Measurements from ENCODE around the gene CTSA. TPM values are rescaled to one million over a fixed set of nuclear protein-coding genes. Genes with fewer than 3 reads are reported as not detected.

The CTSA gene
- total and polyA plus RNA-seq, 5 donors: 102 to 134 (median 114) TPM

DNA sequence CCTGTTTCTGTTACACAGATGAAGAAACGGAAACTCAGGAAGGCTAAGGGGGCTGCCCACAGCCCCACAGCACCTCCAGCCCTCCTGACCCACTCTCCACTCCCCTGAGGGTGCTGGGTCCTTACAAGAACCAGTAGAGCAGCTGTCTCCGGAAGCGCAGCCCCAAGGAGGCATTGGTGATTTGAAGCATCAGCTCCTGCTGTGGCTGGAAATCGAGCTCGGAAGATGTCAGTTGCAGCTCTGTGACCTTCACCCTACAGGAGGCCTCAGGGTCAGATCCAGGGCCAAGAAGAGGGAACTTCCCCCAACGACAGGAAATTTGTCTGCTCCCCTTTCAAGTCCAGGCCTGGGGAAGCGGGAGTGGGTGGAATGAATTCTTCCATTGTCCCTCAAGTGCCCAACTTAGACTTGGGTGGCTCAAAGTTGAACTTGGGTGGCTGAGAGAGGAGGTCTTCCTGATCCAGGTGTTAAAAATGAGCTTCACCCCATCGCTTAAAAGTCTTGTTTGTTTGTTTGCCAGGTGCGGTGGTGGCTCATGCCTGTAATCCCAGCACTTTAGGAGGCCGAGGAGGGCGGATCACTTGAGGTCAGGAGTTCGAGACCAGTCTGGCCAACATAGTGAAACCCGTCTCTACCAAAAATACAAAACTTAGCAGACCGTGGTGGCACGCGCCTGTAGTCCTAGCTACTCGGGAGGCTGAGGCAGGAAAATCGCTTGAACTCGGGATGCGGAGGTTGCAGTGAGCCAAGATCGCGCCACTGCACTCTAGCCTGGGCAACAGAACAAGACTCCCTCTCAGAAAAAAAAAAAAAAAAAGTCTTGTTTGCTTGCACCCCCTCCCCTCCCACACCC lies 18.9 kb downstream of the CTSA start:
- WGBS: 75% methylated on average over 22 of the region's 22 CpGs
- Histone ChIP-seq H3K4me1 (ENCODE audit: control insufficient read depth, insufficient read depth, low read length) (peaks cover 4% of the 10 kb centered on the region), H3K4me3 (ENCODE audit: low read length) (no peak overlapping the region), H3K27ac (ENCODE audit: low read length) (no peak overlapping the region), H3K9me3 (ENCODE audit: control insufficient read depth, low read length) (no peaks in the 10 kb centered on the region), H3K27me3 (ENCODE audit: control insufficient read depth, insufficient read depth) (no peaks in the 10 kb centered on the region)
- DNase-seq: peak in 2 of 3 donors; percentile 24 to 62
- intact Hi-C loops (cut with DNase I): no loop called here
- ATAC-seq: no peak

DNA sequence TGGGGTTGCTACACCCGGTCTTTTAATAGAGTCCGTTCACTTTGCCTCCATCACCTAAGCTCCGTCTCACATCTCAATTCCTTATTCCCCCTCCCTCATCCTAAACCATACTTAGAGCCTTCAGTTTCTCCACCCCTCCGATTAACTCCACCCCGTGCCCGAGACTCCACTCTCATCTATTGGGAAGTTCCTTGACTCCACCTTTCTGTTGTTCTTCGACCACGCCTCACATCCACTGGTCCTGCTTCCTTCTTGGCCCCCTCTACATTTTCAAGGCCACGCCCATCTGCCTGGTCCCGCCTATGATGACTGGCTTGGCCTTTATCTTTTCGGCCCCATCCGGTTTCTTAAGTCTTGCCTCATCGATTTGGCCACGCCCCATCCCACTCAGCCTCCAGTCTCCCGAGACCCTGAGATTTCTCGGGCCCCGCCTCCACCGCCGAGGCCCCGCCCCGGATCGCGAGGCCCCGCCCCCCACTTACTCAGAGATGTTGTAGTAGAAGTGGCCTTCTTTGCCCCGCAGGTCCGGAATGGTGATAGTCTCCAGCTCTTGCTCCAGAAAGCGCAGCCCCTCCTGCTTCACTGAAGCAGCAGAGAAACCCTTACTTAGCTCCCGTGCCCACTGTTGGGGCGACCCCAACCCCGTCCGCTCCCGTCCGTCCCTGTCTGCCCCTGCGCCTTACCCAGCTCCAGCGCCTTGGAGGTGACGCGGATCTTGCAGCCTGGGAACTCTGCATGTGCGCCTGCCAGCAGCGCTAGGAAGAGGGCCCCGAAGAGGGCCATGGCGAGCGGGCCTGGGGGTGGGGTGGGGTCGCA lies 19.7 kb downstream of the CTSA start:
- intact Hi-C loops (cut with DNase I): no loop called here
- Histone ChIP-seq H3K27me3 (ENCODE audit: control insufficient read depth, insufficient read depth) (no peaks in the 10 kb centered on the region), H3K27ac (ENCODE audit: low read length) (peak overlapping the region; percentile 39), H3K9me3 (ENCODE audit: control insufficient read depth, low read length) (no peaks in the 10 kb centered on the region), H3K4me1 (ENCODE audit: control insufficient read depth, insufficient read depth, low read length) (peaks cover 4% of the 10 kb centered on the region), H3K4me3 (ENCODE audit: low read length) (peak overlapping the region; percentile 15)
- DNase-seq: peak; percentile 98 to 99 (median 98)
- ATAC-seq: peak; percentile 91 to 92
- 3% methylated on average over 43 of the region's 43 CpGs for WGBS

DNA sequence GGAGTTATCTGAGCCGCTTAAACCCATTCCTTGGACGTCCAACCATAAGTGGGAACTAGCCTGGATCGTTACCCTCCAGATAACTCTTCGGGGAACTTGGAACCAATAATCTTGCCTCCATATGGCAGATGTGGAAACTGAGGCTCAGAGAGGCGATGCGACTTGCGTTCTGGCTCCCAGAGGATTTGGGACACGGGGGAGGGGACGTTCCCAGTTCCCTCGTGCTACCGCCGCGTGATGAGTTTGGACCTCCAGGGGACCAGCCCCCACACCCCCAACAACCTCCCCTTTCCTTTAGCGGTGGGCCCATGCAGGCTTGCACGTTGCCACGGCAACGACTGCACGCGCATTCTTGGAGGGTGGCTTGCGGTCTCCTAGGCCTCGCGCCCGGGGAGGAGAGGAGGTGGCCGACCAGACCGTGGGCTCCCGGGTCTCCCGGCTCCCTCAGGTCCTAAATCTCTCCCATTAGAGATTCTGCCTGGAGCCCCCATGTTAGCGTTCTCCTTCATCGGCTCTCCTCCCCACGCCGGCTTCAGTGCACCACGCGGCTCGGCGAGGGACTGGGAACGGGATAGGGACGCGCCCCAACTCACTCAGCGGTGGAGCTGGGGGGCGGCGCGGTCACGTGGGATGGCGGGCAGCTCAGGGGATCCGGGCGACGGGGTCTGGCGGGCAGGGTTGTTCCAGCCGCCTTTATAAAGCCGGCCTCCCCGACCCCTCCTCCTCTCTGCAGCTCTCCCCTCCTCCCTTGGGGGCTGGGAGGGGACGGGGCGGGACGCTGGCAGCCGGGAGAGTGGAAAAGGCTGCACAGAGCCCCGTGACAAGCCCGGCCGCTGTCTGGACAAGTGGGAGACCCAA lies 20.6 kb downstream of the CTSA start, which contains the start of gene PLTP:
Gene PLTP, minus strand, starts transcription at position 670 of the 858 bp plus-strand sequence. CDS start 703 bp downstream, outside the sequence.
- H3K4me1 ChIP-seq (ENCODE audit: control insufficient read depth, insufficient read depth, low read length): peaks cover 4% of the 10 kb centered on the region
- H3K27ac ChIP-seq (ENCODE audit: low read length): peak within 1 kb of the TSS; percentile 39
- under 1% methylated on average over 58 of the region's 58 CpGs for WGBS
- DNase-seq (peak; percentile 86 to 94 (median 93)), ATAC-seq (peak; percentile 74 to 77)
- H3K9me3 ChIP-seq (ENCODE audit: control insufficient read depth, low read length): no peaks in the 10 kb centered on the region
- H3K27me3 ChIP-seq (ENCODE audit: control insufficient read depth, insufficient read depth): no peaks in the 10 kb centered on the region
- intact Hi-C loops (cut with DNase I): no loop called here
- peak within 1 kb of the TSS; percentile 15 for H3K4me3 ChIP-seq (ENCODE audit: low read length)

- 16% methylated on average over 4 of the region's 4 CpGs for WGBS
- intact Hi-C loops (cut with DNase I): no loop called here
- H3K9me3 ChIP-seq (ENCODE audit: control insufficient read depth, low read length): no peaks in the 10 kb centered on the region
- no peaks in the 10 kb centered on the region for H3K27me3 ChIP-seq (ENCODE audit: control insufficient read depth, insufficient read depth)
- DNase-seq (no peak), ATAC-seq (no peak)
- peak overlapping the region; percentile 25 for H3K27ac ChIP-seq (ENCODE audit: low read length)
- H3K4me3 ChIP-seq (ENCODE audit: low read length): peak overlapping the region; percentile 15
- peaks cover 4% of the 10 kb centered on the region for H3K4me1 ChIP-seq (ENCODE audit: control insufficient read depth, insufficient read depth, low read length)
Measured at GRCh38 chr20:45912344-45912682, 21.2 kb downstream of the CTSA start.

DNA sequence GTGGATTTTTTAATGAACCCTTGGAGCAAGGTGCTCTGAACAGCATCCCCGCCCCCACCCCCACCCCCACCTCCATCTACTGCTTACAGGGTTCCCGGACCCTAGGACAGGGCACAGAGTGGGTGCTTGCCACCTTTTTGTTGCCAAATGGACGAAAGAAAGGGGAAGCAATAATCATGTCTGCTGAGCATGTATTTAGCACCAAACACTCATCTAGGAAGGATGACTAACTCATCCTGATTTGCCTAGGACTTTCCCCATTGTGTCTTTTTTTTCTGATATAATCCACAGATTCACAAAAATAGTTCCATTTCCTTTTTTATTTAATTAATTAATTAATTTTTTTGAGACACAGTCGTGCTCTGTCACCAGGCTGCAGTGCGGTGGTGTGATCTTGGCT lies 22.0 kb downstream of the CTSA start:
- intact Hi-C loops (cut with DNase I): no loop called here
- no peaks in the 10 kb centered on the region for H3K9me3 ChIP-seq (ENCODE audit: control insufficient read depth, low read length)
- H3K4me3 ChIP-seq (ENCODE audit: low read length): no peak overlapping the region
- DNase-seq: no peak
- no peak overlapping the region for H3K27ac ChIP-seq (ENCODE audit: low read length)
- no peaks in the 10 kb centered on the region for H3K27me3 ChIP-seq (ENCODE audit: control insufficient read depth, insufficient read depth)
- no peak for ATAC-seq
- WGBS: 46% methylated on average over 5 of the region's 5 CpGs
- peaks cover 4% of the 10 kb centered on the region for H3K4me1 ChIP-seq (ENCODE audit: control insufficient read depth, insufficient read depth, low read length)

DNA sequence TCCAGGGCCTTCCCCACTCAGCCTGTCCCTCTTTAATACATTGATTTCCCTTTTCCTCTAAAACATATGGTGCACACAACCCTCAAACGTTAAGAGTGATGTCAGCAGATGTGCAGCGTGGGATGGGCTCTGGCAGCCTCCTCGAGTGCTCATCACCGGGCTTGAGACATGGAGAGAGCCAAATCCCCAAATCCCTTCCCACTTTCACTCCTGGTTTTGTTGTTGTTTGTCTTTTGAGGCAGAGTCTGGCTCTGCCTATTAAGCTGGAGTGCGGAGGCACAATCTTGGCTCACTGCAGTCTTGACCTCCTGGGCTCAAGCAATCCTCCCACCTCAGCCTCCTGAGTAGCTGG lies 26.6 kb downstream of the CTSA start:
- peak in 1 of 3 donors; percentile 69 for DNase-seq
- Histone ChIP-seq H3K27me3 (ENCODE audit: control insufficient read depth, insufficient read depth) (no peaks in the 10 kb centered on the region), H3K4me1 (ENCODE audit: control insufficient read depth, insufficient read depth, low read length) (no peaks in the 10 kb centered on the region), H3K27ac (ENCODE audit: low read length) (no peak overlapping the region), H3K4me3 (ENCODE audit: low read length) (no peak overlapping the region), H3K9me3 (ENCODE audit: control insufficient read depth, low read length) (no peaks in the 10 kb centered on the region)
- 47% methylated on average over 5 of the region's 5 CpGs for WGBS
- no peak for ATAC-seq
- intact Hi-C loops (cut with DNase I): no loop called here

GRCh38 chr20:45918182-45918737 lies 27.1 kb downstream of the CTSA start:
- 42% methylated on average over 5 of the region's 5 CpGs for WGBS
- H3K9me3 ChIP-seq (ENCODE audit: control insufficient read depth, low read length): no peaks in the 10 kb centered on the region
- intact Hi-C loops (cut with DNase I): no loop called here
- peak overlapping the region; percentile 61 for H3K27ac ChIP-seq (ENCODE audit: low read length)
- H3K4me1 ChIP-seq (ENCODE audit: control insufficient read depth, insufficient read depth, low read length): no peaks in the 10 kb centered on the region
- no peaks in the 10 kb centered on the region for H3K27me3 ChIP-seq (ENCODE audit: control insufficient read depth, insufficient read depth)
- no peak overlapping the region for H3K4me3 ChIP-seq (ENCODE audit: low read length)
- peak; percentile 4 to 40 for ATAC-seq
- DNase-seq: peak in 1 of 3 donors; percentile 60

DNA sequence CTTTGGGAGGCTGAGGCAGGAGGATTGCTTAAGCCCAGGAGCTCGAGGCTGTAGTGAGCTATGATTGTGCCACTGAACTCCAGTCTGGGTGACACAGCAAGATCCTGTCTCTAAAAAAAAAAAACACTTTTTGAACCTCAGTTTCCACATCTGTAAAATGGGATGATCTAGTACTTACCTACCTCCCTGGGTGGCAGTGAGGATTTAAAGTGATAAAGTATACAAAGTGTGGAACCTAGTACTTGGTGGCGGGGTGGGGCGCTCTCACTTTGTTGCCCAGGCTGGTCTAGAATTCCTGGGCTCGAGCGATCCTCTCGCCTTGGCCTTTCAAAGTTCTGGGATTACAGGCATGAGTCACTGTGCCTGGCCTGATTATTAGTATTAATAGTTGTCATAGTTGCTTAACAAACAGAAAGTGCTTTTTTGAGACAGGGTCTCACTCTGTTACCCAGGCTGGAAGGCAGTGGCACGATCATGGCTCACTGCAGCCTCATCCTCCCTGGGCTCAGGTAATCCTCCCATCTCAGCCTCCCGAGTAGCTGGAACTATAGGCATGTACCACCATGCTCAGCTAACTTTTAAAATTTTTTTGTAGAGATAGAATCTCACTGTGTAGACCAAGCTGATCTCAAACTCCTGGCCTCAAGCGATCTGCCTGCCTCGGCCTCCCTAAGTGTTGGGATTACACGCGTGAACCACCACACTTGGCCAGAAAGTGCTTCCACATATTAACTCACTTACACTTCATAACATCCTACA lies 27.8 kb downstream of the CTSA start:
- H3K4me3 ChIP-seq (ENCODE audit: low read length): no peak overlapping the region
- peak overlapping the region; percentile 61 for H3K27ac ChIP-seq (ENCODE audit: low read length)
- H3K4me1 ChIP-seq (ENCODE audit: control insufficient read depth, insufficient read depth, low read length): no peaks in the 10 kb centered on the region
- H3K9me3 ChIP-seq (ENCODE audit: control insufficient read depth, low read length): no peaks in the 10 kb centered on the region
- ATAC-seq (no peak), DNase-seq (peak in 2 of 3 donors; percentile 46 to 56)
- intact Hi-C loops (cut with DNase I): no loop called here
- no peaks in the 10 kb centered on the region for H3K27me3 ChIP-seq (ENCODE audit: control insufficient read depth, insufficient read depth)
- WGBS: 88% methylated on average over 12 of the region's 12 CpGs

GRCh38 chr20:45919542-45920399 lies 28.6 kb downstream of the CTSA start:
- Histone ChIP-seq H3K27me3 (ENCODE audit: control insufficient read depth, insufficient read depth) (no peaks in the 10 kb centered on the region), H3K4me3 (ENCODE audit: low read length) (no peak overlapping the region), H3K4me1 (ENCODE audit: control insufficient read depth, insufficient read depth, low read length) (no peaks in the 10 kb centered on the region), H3K27ac (ENCODE audit: low read length) (peak overlapping the region; percentile 78), H3K9me3 (ENCODE audit: control insufficient read depth, low read length) (no peaks in the 10 kb centered on the region)
- intact Hi-C loops (cut with DNase I): no loop called here
- ATAC-seq (peak; percentile 70 to 78), DNase-seq (peak; percentile 83 to 93 (median 90))
- WGBS: 36% methylated on average over 11 of the region's 11 CpGs
